IPS-20b (cell line): ENCODE measurements around the gene RBFOX2.

Experiments
- H3K27ac ChIP-seq: one replicate; pipeline ENCODE4 v1.5.1; 2013; ENCODE audit warnings: low read length
- H3K27me3 ChIP-seq: 2 replicates; pipeline ENCODE4 v1.6.1; 2013; ENCODE audit warnings: mild to moderate bottlenecking, low read length, inconsistent platforms; ENCODE audit not compliant: insufficient read depth
- H3K36me3 ChIP-seq: 2 replicates; pipeline ENCODE4 v1.6.1; 2013; ENCODE audit warnings: low read depth, mild to moderate bottlenecking, inconsistent platforms, low read length, moderate library complexity; ENCODE audit not compliant: insufficient read depth
- H3K4me1 ChIP-seq: 2 replicates; pipeline ENCODE4 v1.6.1; 2013; ENCODE audit warnings: mild to moderate bottlenecking, control low read depth, inconsistent platforms, low read length, moderate library complexity; ENCODE audit not compliant: insufficient read depth
- H3K4me3 ChIP-seq: 2 replicates; pipeline ENCODE4 v1.5.1; 2013; ENCODE audit warnings: mild to moderate bottlenecking, low read length, inconsistent platforms
- H3K9ac ChIP-seq: 2 replicates; pipeline ENCODE4 v1.6.1; 2013; ENCODE audit warnings: low read depth, mild to moderate bottlenecking, inconsistent platforms, low read length, moderate library complexity
- H3K9me3 ChIP-seq: 2 replicates; pipeline ENCODE4 v1.6.1; 2013; ENCODE audit warnings: mild to moderate bottlenecking, low read depth, low read length, inconsistent platforms; ENCODE audit not compliant: insufficient read depth

Gene RBFOX2

DNA sequence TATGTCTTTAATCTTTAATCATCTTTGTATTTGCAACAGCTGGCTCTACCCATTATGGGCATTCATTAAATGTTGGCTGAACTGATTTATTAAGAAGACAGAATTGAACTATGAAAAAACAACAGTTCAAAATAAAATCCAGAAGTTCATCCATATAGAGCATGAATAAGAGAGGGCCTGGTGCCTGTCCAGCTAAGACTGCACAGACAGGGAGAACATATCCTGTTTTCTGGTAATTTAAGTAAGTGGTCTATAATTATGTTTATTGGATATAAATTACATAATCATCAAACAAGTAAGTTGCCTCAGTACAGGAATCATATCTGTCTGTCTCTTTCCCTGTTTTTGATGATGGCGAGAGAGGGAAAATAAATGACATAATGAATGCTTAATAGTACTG is 137.2 kb downstream of the RBFOX2 start:
- no peak overlapping the region for H3K9ac ChIP-seq

DNA sequence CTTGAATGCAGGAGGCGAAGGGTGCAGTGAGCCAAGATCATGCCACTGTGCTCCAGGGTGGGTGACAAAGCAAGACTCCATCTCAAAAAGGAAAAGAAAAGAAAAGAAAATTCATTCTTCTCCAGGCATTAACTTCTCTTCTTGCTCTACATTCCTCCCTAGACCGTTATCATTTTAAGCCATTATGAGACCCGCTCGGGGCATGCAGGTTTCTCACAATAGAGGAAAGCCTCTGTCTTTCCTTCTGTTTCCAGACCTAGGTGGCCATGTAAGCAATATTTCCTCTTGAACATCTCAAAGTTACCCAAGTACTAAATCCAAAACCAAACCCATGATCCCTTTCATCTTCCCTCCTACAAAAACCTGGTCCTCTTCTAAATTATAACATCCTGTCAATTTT is 139.6 kb downstream of the RBFOX2 start:
- no peak overlapping the region for H3K9ac ChIP-seq
- H3K4me1 ChIP-seq, result peaks cover 10% of the 10 kb centered on the region
- H3K9me3 ChIP-seq, result no peaks in the 10 kb centered on the region
- no peaks in the 10 kb centered on the region for H3K27me3 ChIP-seq
- H3K27ac ChIP-seq, result no peak overlapping the region
- no peak overlapping the region for H3K4me3 ChIP-seq
- H3K36me3 ChIP-seq, result no peaks in the 10 kb centered on the region

More for the DNA sequence above, 137.2 kb downstream of the RBFOX2 start:
- no peaks in the 10 kb centered on the region for H3K36me3 ChIP-seq
- H3K9me3 ChIP-seq, result no peaks in the 10 kb centered on the region
- H3K27me3 ChIP-seq, result no peaks in the 10 kb centered on the region
- H3K4me3 ChIP-seq, result no peak overlapping the region
- H3K27ac ChIP-seq, result no peak overlapping the region
- peaks cover 31% of the 10 kb centered on the region for H3K4me1 ChIP-seq

- Histone ChIP-seq H3K4me3 (no peak overlapping the region), H3K9ac (no peak overlapping the region), H3K4me1 (peaks cover 7% of the 10 kb centered on the region), H3K27ac (no peak overlapping the region), H3K36me3 (no peaks in the 10 kb centered on the region), H3K9me3 (no peaks in the 10 kb centered on the region), H3K27me3 (no peaks in the 10 kb centered on the region)
These were observed 140.3 kb downstream of the RBFOX2 start for GRCh38 chr22:35888181-35888870.

DNA sequence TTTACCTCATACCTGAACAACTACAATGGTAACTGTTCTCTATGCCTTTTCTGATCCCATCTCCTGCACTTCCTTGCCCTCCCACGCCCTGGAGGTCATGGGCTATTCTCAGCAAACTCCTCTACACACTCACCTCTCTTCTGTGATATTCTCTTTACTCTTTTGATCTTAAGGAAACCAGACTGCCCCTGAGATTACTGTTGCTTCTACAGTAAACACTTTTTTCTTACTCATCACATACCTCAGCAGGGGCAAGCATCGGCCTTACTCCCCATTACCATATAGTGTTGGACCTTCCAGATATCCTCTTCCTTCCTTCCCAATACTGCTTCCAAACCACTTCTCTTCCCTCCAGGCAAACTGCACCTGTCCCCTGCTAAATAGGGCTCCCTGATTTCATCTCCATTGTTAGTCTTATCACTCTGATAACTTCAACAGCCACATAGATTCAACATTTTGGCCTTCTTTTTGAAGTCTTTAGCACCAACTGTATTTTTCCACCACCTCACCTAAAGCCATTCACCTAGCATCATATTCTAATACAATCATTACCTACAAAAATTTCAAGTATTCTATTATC is 141.2 kb downstream of the RBFOX2 start:
- Histone ChIP-seq H3K9ac (no peak overlapping the region), H3K27me3 (no peaks in the 10 kb centered on the region), H3K4me3 (no peak overlapping the region), H3K36me3 (no peaks in the 10 kb centered on the region), H3K9me3 (no peaks in the 10 kb centered on the region), H3K4me1 (peaks cover 15% of the 10 kb centered on the region), H3K27ac (no peak overlapping the region)

DNA sequence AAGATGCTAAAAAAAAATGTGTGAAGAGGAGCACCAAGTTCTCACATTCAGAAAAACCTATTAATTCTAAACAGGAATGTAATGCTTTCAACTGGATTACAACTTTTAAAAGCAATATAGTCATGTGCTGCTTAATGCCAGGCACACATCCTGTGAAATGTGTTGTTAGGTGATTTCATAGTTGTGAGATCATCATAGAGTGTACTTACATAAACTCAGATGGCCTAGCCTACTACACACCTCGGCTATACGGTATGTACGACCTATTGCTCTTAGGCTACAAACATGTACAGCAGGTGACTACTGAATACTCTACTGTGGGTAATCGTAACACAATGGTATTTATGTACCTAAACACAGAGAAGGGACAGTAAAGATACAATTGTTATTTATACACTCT is 142.3 kb downstream of the RBFOX2 start:
- no peaks in the 10 kb centered on the region for H3K9me3 ChIP-seq
- H3K27me3 ChIP-seq, result no peaks in the 10 kb centered on the region
- H3K9ac ChIP-seq, result no peak overlapping the region
- H3K4me3 ChIP-seq, result no peak overlapping the region
- H3K27ac ChIP-seq, result no peak overlapping the region
- no peaks in the 10 kb centered on the region for H3K36me3 ChIP-seq
- H3K4me1 ChIP-seq, result peaks cover 13% of the 10 kb centered on the region

DNA sequence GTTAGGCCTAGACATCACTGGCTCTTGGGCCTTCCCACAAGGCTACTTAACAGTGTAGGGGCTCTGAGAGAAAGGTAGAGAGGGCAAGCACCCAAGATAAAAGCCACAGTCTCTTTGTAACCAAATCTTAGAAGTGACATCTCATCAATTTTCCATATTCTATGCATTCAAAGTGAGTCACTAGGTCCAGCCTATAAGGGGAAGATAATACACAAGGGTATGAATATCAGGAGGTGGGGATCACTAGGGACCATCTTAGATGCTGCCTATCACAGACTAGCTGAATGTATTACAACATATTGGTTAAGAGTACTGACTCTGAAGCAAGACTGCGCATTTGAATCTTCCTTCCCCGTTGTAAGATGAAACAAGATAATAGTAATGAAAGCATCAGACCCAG is 144.1 kb downstream of the RBFOX2 start:
- H3K36me3 ChIP-seq, result no peaks in the 10 kb centered on the region
- H3K27ac ChIP-seq, result no peak overlapping the region
- no peaks in the 10 kb centered on the region for H3K9me3 ChIP-seq
- H3K4me3 ChIP-seq, result no peak overlapping the region
- H3K9ac ChIP-seq, result no peak overlapping the region
- H3K4me1 ChIP-seq, result peaks cover 13% of the 10 kb centered on the region
- no peaks in the 10 kb centered on the region for H3K27me3 ChIP-seq

GRCh38 chr22:35883031-35883620 is 145.5 kb downstream of the RBFOX2 start:
- Histone ChIP-seq H3K36me3 (no peaks in the 10 kb centered on the region), H3K9ac (no peak overlapping the region), H3K27me3 (no peaks in the 10 kb centered on the region), H3K9me3 (no peaks in the 10 kb centered on the region), H3K27ac (peak overlapping the region; percentile 6), H3K4me3 (no peak overlapping the region), H3K4me1 (peaks cover 13% of the 10 kb centered on the region)

DNA sequence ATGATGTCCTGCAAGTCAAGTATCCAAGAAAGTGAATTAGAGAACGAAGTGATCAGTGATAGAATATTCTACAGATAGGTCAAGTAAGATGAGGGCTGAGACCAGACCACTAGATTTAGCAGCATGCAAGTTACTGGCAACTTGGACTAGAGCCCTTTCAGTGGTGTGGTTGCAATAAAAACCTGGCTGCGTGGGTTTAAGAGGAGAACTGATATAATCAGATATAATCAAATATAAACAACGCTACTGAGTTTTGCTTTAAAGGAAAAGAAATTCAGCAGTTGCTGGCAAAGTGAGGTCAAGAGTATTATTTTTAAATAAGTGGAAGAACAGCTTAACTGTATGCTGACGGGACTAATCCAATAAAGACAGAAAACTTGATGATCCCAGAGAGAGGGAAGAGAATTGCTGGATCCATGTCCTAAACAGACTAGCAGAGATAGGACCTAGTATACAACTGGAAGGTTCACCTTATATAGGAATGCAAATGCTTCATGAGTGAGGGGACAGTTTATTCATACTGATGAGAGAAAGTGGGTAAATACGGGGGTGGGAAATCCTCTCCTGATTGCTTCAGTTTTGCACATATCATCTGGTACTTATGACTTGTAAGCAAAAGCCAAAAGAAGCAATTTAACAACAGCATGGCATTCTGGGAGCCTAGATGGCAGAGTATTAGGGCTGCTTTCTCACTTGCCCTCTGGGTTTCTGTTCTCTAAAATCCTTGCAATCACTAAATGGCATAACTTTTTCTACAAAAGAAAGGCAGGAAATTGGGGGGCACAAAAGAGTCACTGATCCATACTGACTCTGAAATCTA is 146.2 kb downstream of the RBFOX2 start:
- Histone ChIP-seq H3K27me3 (no peaks in the 10 kb centered on the region), H3K4me3 (no peak overlapping the region), H3K9me3 (no peaks in the 10 kb centered on the region), H3K36me3 (no peaks in the 10 kb centered on the region), H3K4me1 (peaks cover 13% of the 10 kb centered on the region), H3K27ac (peak overlapping the region; percentile 6), H3K9ac (no peak overlapping the region)

DNA sequence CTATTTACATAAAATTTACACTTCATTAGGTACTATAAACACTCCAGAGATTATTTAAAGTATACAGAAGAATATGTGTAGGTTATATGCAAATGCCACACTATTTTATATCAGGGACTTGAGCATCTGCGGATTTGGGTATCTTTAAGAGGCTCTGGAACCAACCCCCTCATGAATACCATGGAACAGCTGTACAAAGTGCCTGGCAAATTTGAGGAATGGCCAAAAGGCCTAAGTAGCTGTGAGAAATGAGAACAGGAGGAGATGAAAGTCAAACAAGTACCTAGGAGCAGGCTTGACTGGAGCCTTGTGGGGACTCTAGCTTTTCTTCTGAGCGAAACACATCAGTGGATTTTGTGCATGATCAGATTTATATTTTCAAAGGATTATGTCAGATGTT is 149.3 kb downstream of the RBFOX2 start:
- H3K36me3 ChIP-seq, result no peaks in the 10 kb centered on the region
- H3K9ac ChIP-seq, result no peak overlapping the region
- no peaks in the 10 kb centered on the region for H3K27me3 ChIP-seq
- no peak overlapping the region for H3K27ac ChIP-seq
- H3K4me1 ChIP-seq, result peaks cover 13% of the 10 kb centered on the region
- no peak overlapping the region for H3K4me3 ChIP-seq
- H3K9me3 ChIP-seq, result 0 out of 2 replicates have a peak, but pooled peaks cover 2% of the 10 kb centered on the region

- Histone ChIP-seq H3K4me3 (no peak overlapping the region), H3K9ac (no peak overlapping the region), H3K27ac (no peak overlapping the region), H3K36me3 (no peaks in the 10 kb centered on the region), H3K27me3 (no peaks in the 10 kb centered on the region), H3K4me1 (0 out of 2 replicates have a peak, but pooled peaks cover 3% of the 10 kb centered on the region), H3K9me3 (0 out of 2 replicates have a peak, but pooled peaks cover 2% of the 10 kb centered on the region)
These were observed 155.2 kb downstream of the RBFOX2 start for GRCh38 chr22:35873426-35873825.

DNA sequence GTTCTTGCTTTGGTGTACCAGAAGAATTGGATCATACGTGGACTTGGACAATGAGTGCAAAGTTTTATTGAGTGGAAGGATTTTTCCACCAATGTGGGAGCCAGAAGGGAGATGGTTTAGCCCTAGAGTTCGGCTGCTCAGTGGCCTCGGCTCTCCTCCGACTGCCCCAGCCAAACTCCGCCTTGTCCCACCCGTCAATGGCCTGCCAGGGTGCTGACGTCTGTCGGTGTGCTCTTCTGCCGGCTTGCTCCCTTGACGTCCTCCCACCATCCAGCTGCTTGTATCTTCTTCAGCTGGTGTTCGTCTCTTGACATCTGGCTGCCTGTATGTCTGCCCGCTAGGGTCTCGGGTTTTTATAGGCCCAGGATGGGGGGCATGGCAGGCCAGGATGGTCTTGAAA is 156.2 kb downstream of the RBFOX2 start:
- H3K27me3 ChIP-seq, result no peaks in the 10 kb centered on the region
- H3K36me3 ChIP-seq, result no peaks in the 10 kb centered on the region
- no peak overlapping the region for H3K4me3 ChIP-seq
- no peak overlapping the region for H3K9ac ChIP-seq
- H3K27ac ChIP-seq, result no peak overlapping the region
- 0 out of 2 replicates have a peak, but pooled peaks cover 2% of the 10 kb centered on the region for H3K9me3 ChIP-seq
- H3K4me1 ChIP-seq, result 0 out of 2 replicates have a peak, but pooled peaks cover 3% of the 10 kb centered on the region
